ENCODE data around the gene ATP6V1B1. TPM values are rescaled to one million over a fixed set of nuclear protein-coding genes. Genes with fewer than 3 reads are reported as not detected.

The ATP6V1B1 gene
- total RNA-seq, 6 experiments from 2014 or later: 0.44 TPM; not detected in 5

DNA sequence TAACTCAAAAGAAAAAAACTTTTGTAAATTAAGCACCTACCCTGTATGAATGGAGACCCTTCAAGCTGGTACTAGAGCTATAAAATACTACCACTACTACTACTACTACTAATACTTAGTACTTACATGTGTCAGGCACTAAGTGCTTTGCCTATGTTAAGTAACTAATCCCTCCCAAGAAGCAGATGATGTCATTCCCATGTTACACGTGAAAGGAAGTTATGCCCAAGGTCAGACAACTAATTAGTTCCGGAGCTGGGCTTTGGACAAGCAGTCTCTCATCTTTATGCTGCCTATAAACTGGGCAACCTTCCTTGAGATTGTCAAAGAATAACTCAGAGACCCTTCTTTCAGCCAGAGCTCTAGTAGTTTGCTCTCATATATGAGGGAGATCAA lies 13.9 kb upstream of the ATP6V1B1 start:
- no peaks in the 10 kb centered on the region for H3K9me3 ChIP-seq
- intact Hi-C loops (cut with DNase I): loop anchor here (10.0 kb wide), 1 partner anchor 47 kb away; no protein-coding TSS in a partner anchor
- TF ChIP-seq CTCF (IDR thresholded peaks at IDR 0.05): no peak
- TF ChIP-seq POLR2A (IDR thresholded peaks at IDR 0.05): no peak

GRCh38 chr2:70922235-70923234 lies 13.2 kb upstream of the ATP6V1B1 start:
- intact Hi-C loops (cut with DNase I): loop anchor here (10.0 kb wide), 1 partner anchor 48 kb away; no protein-coding TSS in a partner anchor

More for the DNA sequence above, 13.9 kb upstream of the ATP6V1B1 start:
- DNase-seq (no peak), ATAC-seq (no peak)
- WGBS (ENCODE audit: insufficient coverage, low coverage, low lambda C conversion rate, missing lambda C conversion rate): 44% methylated on average over 2 of the region's 2 CpGs
- no peaks in the 10 kb centered on the region for H3K36me3 ChIP-seq
- no peaks in the 10 kb centered on the region for H3K4me1 ChIP-seq
- H3K27ac ChIP-seq: no peak overlapping the region
- no peaks in the 10 kb centered on the region for H3K27me3 ChIP-seq
- H3K4me3 ChIP-seq: no peak overlapping the region

GRCh38 chr2:70923378-70924015 lies 12.2 kb upstream of the ATP6V1B1 start:
- no peak for TF ChIP-seq CTCF (IDR thresholded peaks at IDR 0.05)
- TF ChIP-seq POLR2A (IDR thresholded peaks at IDR 0.05): no peak
- H3K36me3 ChIP-seq: no peaks in the 10 kb centered on the region
- H3K4me1 ChIP-seq: no peaks in the 10 kb centered on the region
- ATAC-seq (no peak), DNase-seq (peak in 2 of 3 donors; percentile 12 to 22)
- no peak overlapping the region for H3K27ac ChIP-seq
- 42% methylated on average over 4 of the region's 10 CpGs for WGBS (ENCODE audit: insufficient coverage, low coverage, low lambda C conversion rate, missing lambda C conversion rate)
- H3K4me3 ChIP-seq: no peak overlapping the region
- intact Hi-C loops (cut with DNase I): loop anchor here (10.0 kb wide), 1 partner anchor 49 kb away; no protein-coding TSS in a partner anchor
- H3K9me3 ChIP-seq: no peaks in the 10 kb centered on the region
- no peaks in the 10 kb centered on the region for H3K27me3 ChIP-seq

More at GRCh38 chr2:70922235-70923234, 13.2 kb upstream of the ATP6V1B1 start:
- ATAC-seq: peak in 1 of 4 donors; percentile 55
- Histone ChIP-seq H3K36me3 (no peaks in the 10 kb centered on the region), H3K27ac (no peak overlapping the region), H3K9me3 (no peaks in the 10 kb centered on the region), H3K4me1 (no peaks in the 10 kb centered on the region), H3K27me3 (no peaks in the 10 kb centered on the region), H3K4me3 (no peak overlapping the region)
- 47% methylated on average over 7 of the region's 18 CpGs for WGBS (ENCODE audit: insufficient coverage, low coverage, low lambda C conversion rate, missing lambda C conversion rate)
- no peak for TF ChIP-seq POLR2A (IDR thresholded peaks at IDR 0.05)
- no peak for TF ChIP-seq CTCF (IDR thresholded peaks at IDR 0.05)
- DNase-seq: peak in 2 of 3 donors; percentile 32 to 40

GRCh38 chr2:70926042-70926441 lies 9.7 kb upstream of the ATP6V1B1 start:
- no peaks in the 10 kb centered on the region for H3K27me3 ChIP-seq

More at GRCh38 chr2:70926042-70926441, 9.7 kb upstream of the ATP6V1B1 start:
- H3K4me3 ChIP-seq: no peak overlapping the region
- 37% methylated on average over 2 of the region's 2 CpGs for WGBS (ENCODE audit: insufficient coverage, low coverage, low lambda C conversion rate, missing lambda C conversion rate)
- intact Hi-C loops (cut with DNase I): loop anchor here (10.0 kb wide), 1 partner anchor 51 kb away; no protein-coding TSS in a partner anchor
- no peaks in the 10 kb centered on the region for H3K9me3 ChIP-seq
- TF ChIP-seq POLR2A (IDR thresholded peaks at IDR 0.05): no peak
- TF ChIP-seq CTCF (IDR thresholded peaks at IDR 0.05): no peak
- peak in 1 of 3 donors; percentile 15 for DNase-seq
- no peak for ATAC-seq
- no peaks in the 10 kb centered on the region for H3K36me3 ChIP-seq
- no peaks in the 10 kb centered on the region for H3K4me1 ChIP-seq
- H3K27ac ChIP-seq: no peak overlapping the region
